ENCODE results near the gene TAF4B. TPM values are rescaled to one million over a fixed set of nuclear protein-coding genes. Genes with fewer than 3 reads are reported as not detected.

The TAF4B gene
- total and polyA plus RNA-seq, 2 of the 8 experiments (the other 6 are each of a cell fraction or from before 2014, with no cell fraction given): 9.3 to 19.8 TPM

DNA sequence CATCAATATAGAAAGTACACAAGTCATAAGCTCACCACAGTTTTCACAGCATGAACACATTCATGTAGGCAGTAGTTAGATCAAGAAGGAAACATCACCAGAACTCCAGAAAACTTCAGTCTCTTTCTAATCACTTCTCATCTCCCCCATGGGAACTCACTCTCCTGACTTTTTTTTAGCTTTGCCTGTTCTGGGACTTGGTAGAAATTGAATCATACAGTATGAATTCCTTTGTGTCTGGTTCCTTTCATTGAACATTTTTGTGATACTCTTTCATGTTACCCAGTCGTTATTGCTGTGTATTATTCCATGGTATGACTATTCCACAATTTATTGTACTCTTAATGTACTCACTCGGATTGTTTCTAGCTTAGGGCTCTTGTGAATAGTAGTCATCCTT lies 160.2 kb downstream of the TAF4B start (continued):
- TF ChIP-seq, protein P1, sequence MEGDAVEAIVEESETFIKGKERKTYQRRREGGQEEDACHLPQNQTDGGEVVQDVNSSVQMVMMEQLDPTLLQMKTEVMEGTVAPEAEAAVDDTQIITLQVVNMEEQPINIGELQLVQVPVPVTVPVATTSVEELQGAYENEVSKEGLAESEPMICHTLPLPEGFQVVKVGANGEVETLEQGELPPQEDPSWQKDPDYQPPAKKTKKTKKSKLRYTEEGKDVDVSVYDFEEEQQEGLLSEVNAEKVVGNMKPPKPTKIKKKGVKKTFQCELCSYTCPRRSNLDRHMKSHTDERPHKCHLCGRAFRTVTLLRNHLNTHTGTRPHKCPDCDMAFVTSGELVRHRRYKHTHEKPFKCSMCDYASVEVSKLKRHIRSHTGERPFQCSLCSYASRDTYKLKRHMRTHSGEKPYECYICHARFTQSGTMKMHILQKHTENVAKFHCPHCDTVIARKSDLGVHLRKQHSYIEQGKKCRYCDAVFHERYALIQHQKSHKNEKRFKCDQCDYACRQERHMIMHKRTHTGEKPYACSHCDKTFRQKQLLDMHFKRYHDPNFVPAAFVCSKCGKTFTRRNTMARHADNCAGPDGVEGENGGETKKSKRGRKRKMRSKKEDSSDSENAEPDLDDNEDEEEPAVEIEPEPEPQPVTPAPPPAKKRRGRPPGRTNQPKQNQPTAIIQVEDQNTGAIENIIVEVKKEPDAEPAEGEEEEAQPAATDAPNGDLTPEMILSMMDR (IDR thresholded peaks at IDR 0.05; ENCODE audit: control extremely low read depth in 1 of 3, insufficient read depth in 1 of 3, low read depth in 1 of 3, low read length in 3 of 3): no peak
- TF ChIP-seq NANOG (IDR thresholded peaks at IDR 0.05; ENCODE audit: insufficient read depth, low read depth, low read length, poor library complexity, severe bottlenecking) (no peak), CEBPB (IDR thresholded peaks at IDR 0.05; ENCODE audit: low read depth, low read length) (no peak)
